ENCODE data around the gene EPHB2. TPM values are rescaled to one million over a fixed set of nuclear protein-coding genes. Genes with fewer than 3 reads are reported as not detected.

Gene EPHB2
- total and polyA plus RNA-seq, 12 donors = 0.15 to 5.0 (median 0.85) TPM

- ATAC-seq (no peak), DNase-seq (no peak)
- peaks cover 0 to 64% (median 27%) of the 10 kb centered on the region in 7 donors for H3K27me3 ChIP-seq
- 38 to 43% methylated on average over 10 of the region's 10 CpGs for WGBS, 2 donors
- no peak overlapping the region for H3K27ac ChIP-seq
- no peaks in the 10 kb centered on the region for H3K36me3 ChIP-seq
- H3K4me3 ChIP-seq = no peak overlapping the region
- H3K4me1 ChIP-seq = no peaks in the 10 kb centered on the region
- H3K9me3 ChIP-seq = no peaks in the 10 kb centered on the region
- intact Hi-C loops (cut with DNase I) = no loop called here
- no peak for TF ChIP-seq CTCF (IDR thresholded peaks at IDR 0.05)
Measured at GRCh38 chr1:22685591-22686059, 25.0 kb upstream of the EPHB2 start.

GRCh38 chr1:22687191-22687590 lies 23.4 kb upstream of the EPHB2 start:
- 77 to 78% methylated on average over 2 of the region's 2 CpGs for WGBS, 2 donors
- TF ChIP-seq CTCF (IDR thresholded peaks at IDR 0.05) = no peak

GRCh38 chr1:22688466-22688865 lies 22.2 kb upstream of the EPHB2 start:
- peaks cover 0 to 46% (median 27%) of the 10 kb centered on the region in 7 donors for H3K27me3 ChIP-seq
- H3K27ac ChIP-seq = no peak overlapping the region
- intact Hi-C loops (cut with DNase I) = no loop called here
- no peak overlapping the region for H3K4me3 ChIP-seq
- H3K4me1 ChIP-seq = no peaks in the 10 kb centered on the region
- no peak for ATAC-seq
- no peak for DNase-seq
- H3K36me3 ChIP-seq = no peaks in the 10 kb centered on the region
- no peaks in the 10 kb centered on the region for H3K9me3 ChIP-seq
- no peak for TF ChIP-seq CTCF (IDR thresholded peaks at IDR 0.05)

More at GRCh38 chr1:22687191-22687590, 23.4 kb upstream of the EPHB2 start:
- ATAC-seq (no peak), DNase-seq (no peak)
- Histone ChIP-seq H3K27me3 (peaks cover 0 to 55% (median 27%) of the 10 kb centered on the region in 7 donors), H3K4me3 (no peak overlapping the region), H3K36me3 (no peaks in the 10 kb centered on the region), H3K27ac (no peak overlapping the region), H3K4me1 (no peaks in the 10 kb centered on the region), H3K9me3 (no peaks in the 10 kb centered on the region)
- intact Hi-C loops (cut with DNase I) = no loop called here

GRCh38 chr1:22689505-22689904 lies 21.1 kb upstream of the EPHB2 start:
- Histone ChIP-seq H3K27me3 (peaks cover 0 to 44% (median 22%) of the 10 kb centered on the region in 7 donors), H3K36me3 (no peaks in the 10 kb centered on the region), H3K4me1 (no peaks in the 10 kb centered on the region), H3K9me3 (no peaks in the 10 kb centered on the region), H3K27ac (no peak overlapping the region), H3K4me3 (no peak overlapping the region)
- no peak for TF ChIP-seq CTCF (IDR thresholded peaks at IDR 0.05)
- no peak for DNase-seq
- no peak for ATAC-seq
- WGBS, 2 donors = 53 to 56% methylated on average over 11 of the region's 11 CpGs
- intact Hi-C loops (cut with DNase I) = no loop called here
